A549 (cell line): ENCODE data around the gene PCED1A.

Experiments
- MAFK ChIP-seq: fragments of 450-650 bp; IDR thresholded peaks from 2 replicates; pipeline ENCODE4 v1.6.1; 2014; ENCODE audit not compliant: partially characterized antibody
- TF ChIP-seq, protein P1 (sequence below): fragments of 200-600 bp; sonication (generic); IDR thresholded peaks from 2 replicates; pipeline ENCODE4 v1.6.1; 2016; ENCODE audit warnings: antibody characterized with exemption, mild to moderate bottlenecking, moderate library complexity

DNA sequence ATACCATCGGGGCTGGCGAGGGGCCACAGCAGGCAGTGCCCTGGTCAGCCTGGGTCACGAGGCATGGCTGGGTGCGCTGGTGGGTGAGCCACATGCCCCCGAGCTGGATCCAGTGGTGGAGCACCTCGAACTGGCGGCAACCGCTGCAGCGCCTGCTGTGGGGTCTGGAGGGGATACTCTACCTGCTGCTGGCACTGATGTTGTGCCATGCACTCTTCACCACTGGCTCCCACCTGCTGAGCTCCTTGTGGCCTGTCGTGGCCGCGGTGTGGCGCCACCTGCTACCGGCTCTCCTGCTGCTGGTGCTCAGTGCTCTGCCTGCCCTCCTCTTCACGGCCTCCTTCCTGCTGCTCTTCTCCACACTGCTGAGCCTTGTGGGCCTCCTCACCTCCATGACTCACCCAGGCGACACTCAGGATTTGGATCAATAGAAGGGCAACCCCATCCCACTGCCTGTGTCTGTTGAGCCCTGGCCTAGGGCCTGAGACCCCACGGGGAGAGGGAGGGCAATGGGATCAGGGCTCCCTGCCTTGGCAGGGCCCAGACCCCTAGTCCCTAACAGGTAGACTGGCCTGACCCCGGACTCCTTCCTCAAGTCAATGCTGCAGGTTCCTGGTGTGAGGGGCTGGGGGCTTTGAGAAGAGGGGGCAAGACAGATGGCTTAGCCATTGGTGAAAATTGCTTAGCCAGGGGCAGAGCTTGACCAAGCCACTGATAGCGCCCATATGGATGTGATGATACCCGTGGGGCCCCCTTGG is 23.7 kb downstream of the PCED1A start:
- TF ChIP-seq, protein P1, sequence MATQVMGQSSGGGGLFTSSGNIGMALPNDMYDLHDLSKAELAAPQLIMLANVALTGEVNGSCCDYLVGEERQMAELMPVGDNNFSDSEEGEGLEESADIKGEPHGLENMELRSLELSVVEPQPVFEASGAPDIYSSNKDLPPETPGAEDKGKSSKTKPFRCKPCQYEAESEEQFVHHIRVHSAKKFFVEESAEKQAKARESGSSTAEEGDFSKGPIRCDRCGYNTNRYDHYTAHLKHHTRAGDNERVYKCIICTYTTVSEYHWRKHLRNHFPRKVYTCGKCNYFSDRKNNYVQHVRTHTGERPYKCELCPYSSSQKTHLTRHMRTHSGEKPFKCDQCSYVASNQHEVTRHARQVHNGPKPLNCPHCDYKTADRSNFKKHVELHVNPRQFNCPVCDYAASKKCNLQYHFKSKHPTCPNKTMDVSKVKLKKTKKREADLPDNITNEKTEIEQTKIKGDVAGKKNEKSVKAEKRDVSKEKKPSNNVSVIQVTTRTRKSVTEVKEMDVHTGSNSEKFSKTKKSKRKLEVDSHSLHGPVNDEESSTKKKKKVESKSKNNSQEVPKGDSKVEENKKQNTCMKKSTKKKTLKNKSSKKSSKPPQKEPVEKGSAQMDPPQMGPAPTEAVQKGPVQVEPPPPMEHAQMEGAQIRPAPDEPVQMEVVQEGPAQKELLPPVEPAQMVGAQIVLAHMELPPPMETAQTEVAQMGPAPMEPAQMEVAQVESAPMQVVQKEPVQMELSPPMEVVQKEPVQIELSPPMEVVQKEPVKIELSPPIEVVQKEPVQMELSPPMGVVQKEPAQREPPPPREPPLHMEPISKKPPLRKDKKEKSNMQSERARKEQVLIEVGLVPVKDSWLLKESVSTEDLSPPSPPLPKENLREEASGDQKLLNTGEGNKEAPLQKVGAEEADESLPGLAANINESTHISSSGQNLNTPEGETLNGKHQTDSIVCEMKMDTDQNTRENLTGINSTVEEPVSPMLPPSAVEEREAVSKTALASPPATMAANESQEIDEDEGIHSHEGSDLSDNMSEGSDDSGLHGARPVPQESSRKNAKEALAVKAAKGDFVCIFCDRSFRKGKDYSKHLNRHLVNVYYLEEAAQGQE = no peak
- TF ChIP-seq MAFK = no peak
